ENCODE results near the gene MAU2. TPM values are rescaled to one million over a fixed set of nuclear protein-coding genes. Genes with fewer than 3 reads are reported as not detected.
A peak's percentile ranks its signal among the peaks of the same experiment; 100 is the strongest.

MAU2 gene
- total and polyA plus RNA-seq, 2 experiments from 2014 or later: 18.9 to 62.2 TPM

DNA sequence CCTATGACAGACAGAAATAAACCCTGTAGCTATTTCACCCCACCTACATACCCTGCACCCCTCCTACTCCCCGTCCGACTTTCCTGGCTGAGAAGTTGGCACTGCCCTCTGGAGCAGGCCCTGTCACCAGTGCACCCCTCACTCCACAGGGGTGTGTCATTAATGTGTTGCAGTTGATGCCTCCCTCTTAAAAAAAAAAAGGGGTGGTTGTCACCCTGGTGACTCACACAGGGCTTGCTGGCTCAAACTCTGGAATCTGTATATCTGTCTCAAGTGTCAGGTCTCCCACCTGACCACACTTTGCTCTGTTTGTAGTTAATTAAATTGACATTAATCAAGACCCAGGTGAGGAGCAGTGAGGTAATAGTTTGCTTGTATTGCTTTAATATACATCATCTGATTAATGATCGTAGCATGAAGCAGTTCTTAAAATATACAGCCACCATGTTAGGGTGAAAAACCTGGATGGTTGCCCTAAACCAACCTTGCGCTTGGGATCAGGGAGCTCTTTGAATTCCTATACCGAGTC is 82.8 kb downstream of the MAU2 start:
- Mint-ChIP-seq H3K27ac (0 out of 2 replicates have a peak overlapping the region, but pooled peaks have one; percentile 1), H3K36me3 (ENCODE audit: low read depth) (no peaks in the 10 kb centered on the region; the same call in 2 of the 3 replicates), H3K4me3 (no peak overlapping the region; the same call in 2 of the 3 replicates), H3K4me1 (peaks cover 32% of the 10 kb centered on the region), H3K9me3 (no peaks in the 10 kb centered on the region), H3K27me3 (ENCODE audit: insufficient read depth, low read depth, poor library complexity) (peaks cover 12% of the 10 kb centered on the region)
- H2AFZ ChIP-seq: no peak overlapping the region
- H4K20me1 ChIP-seq (replicated peaks; ENCODE audit: insufficient read depth): peaks cover 20% of the 10 kb centered on the region
- TF ChIP-seq, protein P1, sequence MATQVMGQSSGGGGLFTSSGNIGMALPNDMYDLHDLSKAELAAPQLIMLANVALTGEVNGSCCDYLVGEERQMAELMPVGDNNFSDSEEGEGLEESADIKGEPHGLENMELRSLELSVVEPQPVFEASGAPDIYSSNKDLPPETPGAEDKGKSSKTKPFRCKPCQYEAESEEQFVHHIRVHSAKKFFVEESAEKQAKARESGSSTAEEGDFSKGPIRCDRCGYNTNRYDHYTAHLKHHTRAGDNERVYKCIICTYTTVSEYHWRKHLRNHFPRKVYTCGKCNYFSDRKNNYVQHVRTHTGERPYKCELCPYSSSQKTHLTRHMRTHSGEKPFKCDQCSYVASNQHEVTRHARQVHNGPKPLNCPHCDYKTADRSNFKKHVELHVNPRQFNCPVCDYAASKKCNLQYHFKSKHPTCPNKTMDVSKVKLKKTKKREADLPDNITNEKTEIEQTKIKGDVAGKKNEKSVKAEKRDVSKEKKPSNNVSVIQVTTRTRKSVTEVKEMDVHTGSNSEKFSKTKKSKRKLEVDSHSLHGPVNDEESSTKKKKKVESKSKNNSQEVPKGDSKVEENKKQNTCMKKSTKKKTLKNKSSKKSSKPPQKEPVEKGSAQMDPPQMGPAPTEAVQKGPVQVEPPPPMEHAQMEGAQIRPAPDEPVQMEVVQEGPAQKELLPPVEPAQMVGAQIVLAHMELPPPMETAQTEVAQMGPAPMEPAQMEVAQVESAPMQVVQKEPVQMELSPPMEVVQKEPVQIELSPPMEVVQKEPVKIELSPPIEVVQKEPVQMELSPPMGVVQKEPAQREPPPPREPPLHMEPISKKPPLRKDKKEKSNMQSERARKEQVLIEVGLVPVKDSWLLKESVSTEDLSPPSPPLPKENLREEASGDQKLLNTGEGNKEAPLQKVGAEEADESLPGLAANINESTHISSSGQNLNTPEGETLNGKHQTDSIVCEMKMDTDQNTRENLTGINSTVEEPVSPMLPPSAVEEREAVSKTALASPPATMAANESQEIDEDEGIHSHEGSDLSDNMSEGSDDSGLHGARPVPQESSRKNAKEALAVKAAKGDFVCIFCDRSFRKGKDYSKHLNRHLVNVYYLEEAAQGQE (IDR thresholded peaks at IDR 0.05; ENCODE audit: unreplicated experiment): no peak
- no peak for TF ChIP-seq POLR2AphosphoS5 (IDR thresholded peaks at IDR 0.05; ENCODE audit: low read depth)
- no peak for TF ChIP-seq ZNF331 (CRISPR knock-in tag; IDR thresholded peaks at IDR 0.05; ENCODE audit: low read depth)
- TF ChIP-seq NANOG (IDR thresholded peaks at IDR 0.05; ENCODE audit: borderline replicate concordance): no peak
- TF ChIP-seq ZNF114 (CRISPR knock-in tag; IDR thresholded peaks at IDR 0.05): no peak
- H3K9me2 ChIP-seq (ENCODE audit: insufficient read depth): no peaks in the 10 kb centered on the region
- no peak for ATAC-seq
- H3K4me1 ChIP-seq (ENCODE audit: insufficient read depth): peaks cover 26% of the 10 kb centered on the region
- H3K36me3 ChIP-seq (ENCODE audit: insufficient read depth): no peaks in the 10 kb centered on the region
- H3F3A ChIP-seq (replicated peaks; ENCODE audit: low read depth): peaks cover 18% of the 10 kb centered on the region
- DNase-seq (ENCODE audit: low spot score): no peak
- no peak overlapping the region for H3K4me2 ChIP-seq
- H3K79me2 ChIP-seq (replicated peaks; ENCODE audit: insufficient read depth): peaks cover 64% of the 10 kb centered on the region
- H3K27me3 ChIP-seq (ENCODE audit: insufficient read depth): no peaks in the 10 kb centered on the region
- no peak overlapping the region for H3K4me3 ChIP-seq
- no peak overlapping the region for H3K27ac ChIP-seq (ENCODE audit: low read depth)

DNA sequence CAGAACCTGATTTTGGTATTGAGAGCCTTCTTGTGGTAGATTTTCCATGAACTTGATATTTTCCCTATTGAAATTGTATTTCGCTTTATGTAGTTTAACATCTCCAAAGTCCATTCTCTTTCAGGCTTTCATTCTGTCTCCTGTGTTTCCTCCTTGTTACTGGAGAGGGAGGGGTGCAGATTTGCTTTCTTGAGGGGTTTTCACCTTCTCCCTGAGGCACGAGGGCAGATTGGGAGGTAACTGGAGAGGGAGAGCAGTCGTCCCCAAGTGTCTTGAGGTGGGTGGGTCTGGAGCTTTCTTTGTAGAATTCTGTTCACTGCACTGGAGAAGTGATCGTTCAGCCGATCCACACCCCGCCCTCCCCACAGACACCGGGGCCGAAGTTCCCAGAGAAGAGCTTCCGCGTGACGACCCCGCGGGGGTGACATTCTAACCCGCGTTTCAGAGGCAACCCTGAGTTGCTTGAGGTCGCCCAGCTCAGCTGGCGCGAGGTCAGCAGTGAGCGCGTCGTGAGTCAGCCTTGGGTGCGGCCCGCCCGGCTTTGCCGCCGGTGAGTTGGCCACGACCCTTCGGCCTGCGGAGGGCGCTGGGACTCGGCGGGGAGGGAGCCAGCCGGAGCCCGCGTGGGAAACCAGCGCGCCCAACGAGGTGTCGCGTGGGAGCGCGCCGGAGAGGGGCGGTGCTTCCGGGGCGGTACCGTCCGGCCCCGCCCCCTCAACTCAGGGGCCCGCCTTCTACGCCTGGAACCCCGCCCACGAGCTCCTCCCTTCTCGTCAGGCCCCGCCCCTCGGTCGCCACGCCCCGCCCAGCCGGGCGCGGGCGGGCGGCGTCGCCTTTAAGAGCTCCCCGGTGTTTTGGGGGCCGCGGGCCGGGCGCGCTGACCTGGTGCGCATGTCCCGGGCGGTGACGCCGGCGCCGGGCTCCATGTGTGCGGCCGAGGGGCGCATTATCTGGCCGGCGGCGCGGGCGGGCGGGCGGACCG is 84.5 kb downstream of the MAU2 start, which contains the start of gene GATAD2A:
GATAD2A (plus strand) TSS at position 797 of the 982 bp plus-strand sequence. CDS start 59,671 bp downstream, outside the sequence.
- peaks cover 71% of the 10 kb centered on the region for H3K79me2 ChIP-seq (replicated peaks; ENCODE audit: insufficient read depth)
- H3K4me1 Mint-ChIP-seq: peaks cover 43% of the 10 kb centered on the region
- peak within 1 kb of the TSS; percentile 100 for H3K4me3 ChIP-seq
- peaks cover 14% of the 10 kb centered on the region for H3K27me3 Mint-ChIP-seq (ENCODE audit: insufficient read depth, low read depth, poor library complexity)
- no peaks in the 10 kb centered on the region; the same call in 2 of the 3 replicates for H3K36me3 Mint-ChIP-seq (ENCODE audit: low read depth)
- no peaks in the 10 kb centered on the region for H3K9me2 ChIP-seq (ENCODE audit: insufficient read depth)
- peak; percentile 92 for DNase-seq (ENCODE audit: low spot score)
- no peaks in the 10 kb centered on the region for H3K9me3 Mint-ChIP-seq
- H3K36me3 ChIP-seq (ENCODE audit: insufficient read depth): no peaks in the 10 kb centered on the region
- H4K20me1 ChIP-seq (replicated peaks; ENCODE audit: insufficient read depth): peaks cover 35% of the 10 kb centered on the region
- peaks cover 39% of the 10 kb centered on the region for H3K4me1 ChIP-seq (ENCODE audit: insufficient read depth)
- H3K4me3 Mint-ChIP-seq: peak within 1 kb of the TSS; percentile 95
- peak within 1 kb of the TSS; percentile 50; the same call in 1 of the 2 replicates for H2AFZ ChIP-seq
- H3K27me3 ChIP-seq (ENCODE audit: insufficient read depth): no peaks in the 10 kb centered on the region
- H3K27ac ChIP-seq (ENCODE audit: low read depth): peak within 1 kb of the TSS; percentile 95
- ATAC-seq: peak; percentile 74
- peaks cover 18% of the 10 kb centered on the region for H3F3A ChIP-seq (replicated peaks; ENCODE audit: low read depth)
- peak within 1 kb of the TSS; percentile 88 for H3K27ac Mint-ChIP-seq
- H3K4me2 ChIP-seq: peak within 1 kb of the TSS; percentile 99
- TF ChIP-seq EZH2 (IDR thresholded peaks at IDR 0.05; ENCODE audit: low read depth, unreplicated experiment) (no peak), JUNB (IDR thresholded peaks at IDR 0.05; ENCODE audit: unreplicated experiment) (no peak), ZNF331 (CRISPR knock-in tag; IDR thresholded peaks at IDR 0.05; ENCODE audit: low read depth) (no peak), STAT1 (IDR thresholded peaks at IDR 0.05; ENCODE audit: unreplicated experiment) (no peak)
- TF ChIP-seq, protein P2, sequence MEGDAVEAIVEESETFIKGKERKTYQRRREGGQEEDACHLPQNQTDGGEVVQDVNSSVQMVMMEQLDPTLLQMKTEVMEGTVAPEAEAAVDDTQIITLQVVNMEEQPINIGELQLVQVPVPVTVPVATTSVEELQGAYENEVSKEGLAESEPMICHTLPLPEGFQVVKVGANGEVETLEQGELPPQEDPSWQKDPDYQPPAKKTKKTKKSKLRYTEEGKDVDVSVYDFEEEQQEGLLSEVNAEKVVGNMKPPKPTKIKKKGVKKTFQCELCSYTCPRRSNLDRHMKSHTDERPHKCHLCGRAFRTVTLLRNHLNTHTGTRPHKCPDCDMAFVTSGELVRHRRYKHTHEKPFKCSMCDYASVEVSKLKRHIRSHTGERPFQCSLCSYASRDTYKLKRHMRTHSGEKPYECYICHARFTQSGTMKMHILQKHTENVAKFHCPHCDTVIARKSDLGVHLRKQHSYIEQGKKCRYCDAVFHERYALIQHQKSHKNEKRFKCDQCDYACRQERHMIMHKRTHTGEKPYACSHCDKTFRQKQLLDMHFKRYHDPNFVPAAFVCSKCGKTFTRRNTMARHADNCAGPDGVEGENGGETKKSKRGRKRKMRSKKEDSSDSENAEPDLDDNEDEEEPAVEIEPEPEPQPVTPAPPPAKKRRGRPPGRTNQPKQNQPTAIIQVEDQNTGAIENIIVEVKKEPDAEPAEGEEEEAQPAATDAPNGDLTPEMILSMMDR (conservative IDR thresholded peaks at IDR 0.05; ENCODE audit: low read depth in 2 of 2): no peak; a peak in 1 of 4 replicates
- TF ChIP-seq, protein P3, sequence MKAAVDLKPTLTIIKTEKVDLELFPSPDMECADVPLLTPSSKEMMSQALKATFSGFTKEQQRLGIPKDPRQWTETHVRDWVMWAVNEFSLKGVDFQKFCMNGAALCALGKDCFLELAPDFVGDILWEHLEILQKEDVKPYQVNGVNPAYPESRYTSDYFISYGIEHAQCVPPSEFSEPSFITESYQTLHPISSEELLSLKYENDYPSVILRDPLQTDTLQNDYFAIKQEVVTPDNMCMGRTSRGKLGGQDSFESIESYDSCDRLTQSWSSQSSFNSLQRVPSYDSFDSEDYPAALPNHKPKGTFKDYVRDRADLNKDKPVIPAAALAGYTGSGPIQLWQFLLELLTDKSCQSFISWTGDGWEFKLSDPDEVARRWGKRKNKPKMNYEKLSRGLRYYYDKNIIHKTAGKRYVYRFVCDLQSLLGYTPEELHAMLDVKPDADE (IDR thresholded peaks at IDR 0.05): no peak
